K562 (cell line): ENCODE results near the gene RACGAP1. TPM values are rescaled to one million over a fixed set of nuclear protein-coding genes. Genes with fewer than 3 reads are reported as not detected.

Experiments
- ATAC-seq: fragments of 200-7000 bp; cut with Tn5 transposase; 3 replicates; pipeline ENCODE4 v1.9.1; 2020; ENCODE audit warnings: moderate library complexity
- BruUV-seq: library from RNA; stranded (reverse); fragments of 400-500 nt; replicated peaks from 2 replicates; lab custom pipeline; 2021; lab: Mats Ljungman, UMichigan
- CTCF ChIA-PET: fragments of 300-600 bp; formaldehyde crosslinking; extraction: SDS; loops from one replicate; lab custom pipeline; 2021; ENCODE audit warnings: low intra/inter-chr PET ratio; lab: Yijun Ruan, JAX
- POLR2A ChIA-PET: fragments of 300-600, 350-650 bp; sonication (Branson Sonifier 250); formaldehyde crosslinking; extraction: SDS; loops from one replicate; lab custom pipeline; 2021; ENCODE audit warnings: antibody characterized with exemption, inconsistent platforms; lab: Yijun Ruan, JAX
- DNase-seq, 4 experiments: peaks; one replicate each; pipeline versions ENCODE4 v3.0.0 to v3.0.0-alpha.2; 2011 to 2018; ENCODE audit warnings: low spot score in 3 of 4, mixed read lengths in 3 of 4; ENCODE audit errors: extremely low read depth in 1 of 4
- FAIRE-seq: peaks from 2 replicates; lab custom pipeline; 2011; peaks lifted over from hg19 to GRCh38; lab: Jason Lieb, UNC
- H2AFZ ChIP-seq: 2 replicates; pipeline ENCODE4 v1.6.0; 2011; ENCODE audit warnings: low read depth, low read length, control low read depth, inconsistent platforms
- H3K27ac ChIP-seq: fragments of 200-600 bp; 3 replicates; pipeline ENCODE4 v1.8.0; 2011; ENCODE audit warnings: low read depth, mild to moderate bottlenecking, control low read depth, inconsistent platforms, low read length, moderate library complexity, mixed read lengths; ENCODE audit errors: extremely low read depth
- H3K27me3 ChIP-seq, 2 experiments: fragments of 300-600 bp in 1 of 2; 2 replicates in 1 of 2; 3 replicates in 1 of 2; pipeline versions ENCODE4 v1.6.0 to v1.8.0; 2011; ENCODE audit warnings: inconsistent platforms in 2 of 2, low read length in 2 of 2, mild to moderate bottlenecking in 1 of 2, mixed read lengths in 1 of 2, moderate library complexity in 1 of 2; ENCODE audit not compliant: control insufficient read depth in 2 of 2, insufficient read depth in 2 of 2
- H3K36me3 ChIP-seq: fragments of 300-600 bp; 3 replicates; pipeline ENCODE4 v1.8.0; 2011; ENCODE audit warnings: mild to moderate bottlenecking, low read length, inconsistent platforms; ENCODE audit not compliant: control insufficient read depth, insufficient read depth
- H3K4me1 ChIP-seq, 2 experiments: fragments of 200-600 bp in 1 of 2; replicated peaks in 1 of 2; 2 replicates in 1 of 2; 3 replicates in 1 of 2; pipeline versions ENCODE4 v1.5.1 to v1.8.0; 2011; ENCODE audit warnings: inconsistent platforms in 2 of 2, low read length in 2 of 2, mild to moderate bottlenecking in 1 of 2, mixed read lengths in 1 of 2, moderate library complexity in 1 of 2; ENCODE audit not compliant: control insufficient read depth in 2 of 2, insufficient read depth in 2 of 2
- H3K4me2 ChIP-seq: 2 replicates; pipeline ENCODE4 v1.6.1; 2011; ENCODE audit warnings: low read length, control low read depth, inconsistent platforms, mixed read lengths; ENCODE audit not compliant: insufficient read depth
- H3K4me3 ChIP-seq: fragments of 200-600 bp; sonication (generic), shearing (Covaris generic); 2 replicates; pipeline ENCODE4 v1.5.1; 2016; ENCODE audit warnings: control low read depth, inconsistent platforms
- H3K79me2 ChIP-seq: fragments of 200-600 bp; 3 replicates; pipeline ENCODE4 v1.8.0; 2011; ENCODE audit warnings: low read length, inconsistent platforms; ENCODE audit not compliant: control insufficient read depth, insufficient read depth
- H3K9ac ChIP-seq, 2 experiments: 2 replicates each; pipeline versions ENCODE4 v1.6.0 to v1.6.1; 2011; ENCODE audit warnings: low read depth in 2 of 2, low read length in 2 of 2, control low read depth in 1 of 2, inconsistent platforms in 1 of 2, mild to moderate bottlenecking in 1 of 2, mixed read lengths in 1 of 2; ENCODE audit not compliant: insufficient read depth in 1 of 2
- H3K9me1 ChIP-seq: one replicate; pipeline ENCODE4 v1.6.0; 2011; ENCODE audit warnings: inconsistent platforms, mild to moderate bottlenecking, low read length, moderate library complexity; ENCODE audit not compliant: control insufficient read depth, insufficient read depth
- H3K9me3 ChIP-seq: replicated peaks from 2 replicates; pipeline ENCODE4 v1.5.1; 2011; ENCODE audit warnings: low read depth, low read length, inconsistent platforms; ENCODE audit not compliant: control insufficient read depth, insufficient read depth
- H4K20me1 ChIP-seq: replicated peaks from 2 replicates; pipeline ENCODE4 v1.6.1; 2011; ENCODE audit warnings: low read length, inconsistent platforms, mixed read lengths; ENCODE audit not compliant: control insufficient read depth, insufficient read depth
- BCOR ChIP-seq: fragments of 450-650 bp; IDR thresholded peaks from 2 replicates; pipeline ENCODE4 v1.6.1; 2016
- CBFA2T3 ChIP-seq: fragments of 450-650 bp; IDR thresholded peaks from 2 replicates; pipeline ENCODE4 v1.6.1; 2017
- MGA ChIP-seq: fragments of 450-650 bp; IDR thresholded peaks from 2 replicates; pipeline ENCODE4 v1.6.1; 2016; ENCODE audit warnings: mild to moderate bottlenecking, moderate library complexity
- SRSF7 ChIP-seq: fragments of 200-400 bp; formaldehyde crosslinking; optimal IDR thresholded peaks from 2 replicates; pipeline ENCODE3; 2017; ENCODE audit warnings: mild to moderate bottlenecking, low read depth, low read length
- TFAP4 ChIP-seq: sonication (generic); formaldehyde crosslinking; IDR thresholded peaks from 2 replicates; pipeline ENCODE4 v1.8.0; 2022; ENCODE audit warnings: missing genetic modification reagents, mild to moderate bottlenecking, moderate library complexity, borderline replicate concordance
- VEZF1 ChIP-seq: fragments of 200-800 bp; sonication (Bioruptor generic); IDR thresholded peaks from 2 replicates; pipeline ENCODE4 v1.6.1; 2017; ENCODE audit warnings: missing genetic modification characterization, missing compliant biosample characterization
- ZNF143 ChIP-seq: sonication (generic); formaldehyde crosslinking; IDR thresholded peaks from 2 replicates; pipeline ENCODE4 v1.9.0; 2022; ENCODE audit warnings: mild to moderate bottlenecking, missing genetic modification reagents
- ZNF165 ChIP-seq: fragments of 250-450 bp; sonication (Bioruptor Pico); IDR thresholded peaks from 2 replicates; pipeline ENCODE4 v1.4.0; 2020; ENCODE audit warnings: borderline replicate concordance
- WGBS: fragments of 100-300 bp; shearing (Covaris generic); methylation state at CpG from one replicate; pipeline ENCODE4 v1.1.6; 2016; ENCODE audit warnings: low coverage, mixed read lengths; ENCODE audit not compliant: insufficient coverage; ENCODE audit errors: missing lambda C conversion rate; 5-methylcytosine and 5-hydroxymethylcytosine counted together
- in situ Hi-C: fragments of 300-500 bp; cut with MboI; formaldehyde crosslinking; loops from 4 replicates; pipeline ENCODE4 v1.15.0; 2018; ENCODE audit warnings: inconsistent platforms, mixed read lengths
- intact Hi-C: fragments of 100-400 bp; cut with micrococcal nuclease; formaldehyde crosslinking; loops from 2 replicates; pipeline ENCODE4 v1.14.2; 2022
- polyA plus RNA-seq, 8 experiments: library from polyadenylated mRNA; depleted of rRNA in 4 of 8; stranded (reverse) in 5 of 8; unstranded in 3 of 8; fragments of >200 nt; fragmentation: Nextera tagmentation in 2 of 8; fragmentation: Illumina TruSeq in 1 of 8; extraction: Ambion mirVana in 2 of 8; extraction: Trizol in 1 of 8; gene quantifications; 2 replicates each; pipeline versions ENCODE4 v1.2.1 to v1.2.3, GENCODE V29; 2011 to 2014; ENCODE audit warnings: inconsistent platforms in 1 of 8, missing spikeins in 1 of 8
- total RNA-seq, 7 experiments: library from RNA; depleted of rRNA in 6 of 7; stranded (reverse); fragments of >200 nt in 6 of 7; fragmentation: Illumina TruSeq in 2 of 7; extraction: Trizol in 2 of 7; gene quantifications; 2 replicates each; pipeline versions ENCODE4 v1.2.1 to v1.2.3, GENCODE V29; 2011 to 2021; ENCODE audit warnings: low replicate concordance in 1 of 7

Gene RACGAP1
- total and polyA plus RNA-seq, 9 of the 15 experiments (the other 6 are each of a cell fraction or from before 2014, with no cell fraction given) = 56.4 to 92.9 (median 71.8) TPM

- Histone ChIP-seq H2AFZ (no peak overlapping the region), H3K27me3 (peaks cover 11 to 67% of the 10 kb centered on the region in 2 experiments; a peak in 4 of 5 replicates), H3K9ac (no peak overlapping the region), H4K20me1 (peaks cover 9% of the 10 kb centered on the region; the same call in 1 of the 2 replicates), H3K9me3 (no peaks in the 10 kb centered on the region), H3K4me1 (peaks cover 0 to 12% of the 10 kb centered on the region in 2 experiments; a peak in 3 of 5 replicates), H3K4me2 (no peak overlapping the region), H3K27ac (no peak overlapping the region), H3K79me2 (no peaks in the 10 kb centered on the region), H3K4me3 (no peak overlapping the region), H3K36me3 (no peaks in the 10 kb centered on the region), H3K9me1 (no peaks in the 10 kb centered on the region)
- ChIA-PET CTCF (no interaction called here), POLR2A (no interaction called here)
- BruUV-seq = no TSS peak
- FAIRE-seq (no peak), DNase-seq (no peak), ATAC-seq (no peak)
- WGBS = 3% methylated on average over 5 of the region's 5 CpGs
- intact Hi-C loops = no loop called here
- in situ Hi-C loops = no loop called here
- peak; percentile 50; the same call in 1 of the 2 replicates for TF ChIP-seq TFAP4 (CRISPR knock-in tag)
- no peak for TF ChIP-seq VEZF1 (CRISPR knock-in tag)
- TF ChIP-seq BCOR = no peak
- TF ChIP-seq ZNF165 (CRISPR knock-in tag) = no peak
- TF ChIP-seq CBFA2T3 = peak; percentile 44; the same call in 1 of the 2 replicates
- TF ChIP-seq SRSF7 = no peak
- TF ChIP-seq ZNF143 (CRISPR knock-in tag) = no peak
- TF ChIP-seq MGA = no peak
Observed at GRCh38 chr12:50062728-50063460, 37.6 kb upstream of the RACGAP1 start.
